ENCODE data around the gene XKR3. TPM values are rescaled to one million over a fixed set of nuclear protein-coding genes. Genes with fewer than 3 reads are reported as not detected.
"Not testable (repeated sequence)": the region's sequence is repeated elsewhere in the genome, so short reads cannot be mapped to it uniquely, and the experiment has no call there.

XKR3 gene
- not detected for total RNA-seq

DNA sequence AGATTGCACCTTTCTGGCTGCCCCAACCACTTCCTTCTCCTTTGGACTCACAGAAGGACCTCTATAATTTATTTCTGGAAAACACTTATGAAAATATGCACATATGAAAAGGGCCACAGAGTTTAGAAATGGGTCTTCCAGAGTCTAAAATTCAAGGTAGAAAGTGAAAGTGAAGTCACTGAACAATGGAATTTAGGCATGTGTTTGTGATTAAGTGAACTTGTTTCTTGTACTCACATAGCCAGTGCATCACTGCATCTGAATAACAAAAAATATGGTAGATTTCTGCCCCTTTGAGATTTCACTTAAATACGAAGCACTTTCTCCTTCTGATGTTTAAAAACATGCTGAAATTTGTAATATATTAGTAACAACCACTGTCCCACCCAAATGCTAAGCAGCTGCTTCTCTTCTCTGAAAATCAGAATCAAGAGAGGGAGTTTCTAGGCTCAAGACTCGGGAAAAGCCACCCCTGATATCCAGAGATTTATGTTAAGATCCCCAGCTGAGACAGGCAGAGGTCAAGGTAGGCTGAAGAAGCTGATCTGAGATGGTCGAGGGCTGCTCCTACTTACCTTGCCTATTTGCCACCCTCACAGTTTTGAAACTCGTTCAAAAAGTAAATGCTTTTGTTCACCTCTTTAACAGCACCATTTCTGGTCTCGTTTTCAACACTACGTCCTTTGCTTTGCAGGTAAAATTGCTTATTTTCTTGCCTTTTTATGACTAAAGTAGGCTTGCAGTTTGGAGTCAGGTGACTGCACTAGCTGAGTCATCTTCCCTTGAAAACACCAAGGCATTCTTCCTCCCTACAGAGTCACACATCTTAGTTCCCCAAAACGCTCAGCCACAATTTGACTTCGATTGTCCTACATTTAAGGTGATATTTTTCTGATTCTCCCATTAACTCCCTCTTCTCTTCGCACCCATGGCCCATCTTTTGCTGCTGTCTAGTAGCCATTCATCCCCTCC lies at the start of gene XKR3:
Gene XKR3 (minus strand): TSS at position 696 of the 972 bp plus-strand sequence. CDS start 17,338 bp downstream, outside the sequence.
- TF ChIP-seq, protein P1, sequence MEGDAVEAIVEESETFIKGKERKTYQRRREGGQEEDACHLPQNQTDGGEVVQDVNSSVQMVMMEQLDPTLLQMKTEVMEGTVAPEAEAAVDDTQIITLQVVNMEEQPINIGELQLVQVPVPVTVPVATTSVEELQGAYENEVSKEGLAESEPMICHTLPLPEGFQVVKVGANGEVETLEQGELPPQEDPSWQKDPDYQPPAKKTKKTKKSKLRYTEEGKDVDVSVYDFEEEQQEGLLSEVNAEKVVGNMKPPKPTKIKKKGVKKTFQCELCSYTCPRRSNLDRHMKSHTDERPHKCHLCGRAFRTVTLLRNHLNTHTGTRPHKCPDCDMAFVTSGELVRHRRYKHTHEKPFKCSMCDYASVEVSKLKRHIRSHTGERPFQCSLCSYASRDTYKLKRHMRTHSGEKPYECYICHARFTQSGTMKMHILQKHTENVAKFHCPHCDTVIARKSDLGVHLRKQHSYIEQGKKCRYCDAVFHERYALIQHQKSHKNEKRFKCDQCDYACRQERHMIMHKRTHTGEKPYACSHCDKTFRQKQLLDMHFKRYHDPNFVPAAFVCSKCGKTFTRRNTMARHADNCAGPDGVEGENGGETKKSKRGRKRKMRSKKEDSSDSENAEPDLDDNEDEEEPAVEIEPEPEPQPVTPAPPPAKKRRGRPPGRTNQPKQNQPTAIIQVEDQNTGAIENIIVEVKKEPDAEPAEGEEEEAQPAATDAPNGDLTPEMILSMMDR (IDR thresholded peaks at IDR 0.05) = no peak
- ATAC-seq (ENCODE audit: low FRiP score) (peak; percentile 54), DNase-seq (ENCODE audit: low spot score) (no peak)

DNA sequence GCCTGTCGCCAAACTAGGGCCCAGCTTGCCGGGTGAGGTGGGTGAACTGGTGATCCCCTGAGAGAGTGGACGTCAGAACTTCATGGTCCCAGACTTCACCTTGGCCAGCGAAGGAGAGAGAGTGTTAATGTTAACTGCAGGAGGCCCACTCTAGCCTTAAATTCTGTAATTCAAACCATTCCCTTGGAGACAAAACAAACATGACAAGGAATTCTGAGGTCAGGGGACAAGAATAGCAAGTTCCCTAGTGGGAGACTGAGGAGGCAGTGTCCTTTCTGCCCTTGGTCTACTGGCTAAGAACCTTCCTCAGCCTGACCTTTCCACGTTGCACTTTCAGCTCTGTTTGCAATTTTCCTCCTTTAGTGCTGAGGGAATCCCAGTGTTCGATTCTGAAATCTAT lies 44.4 kb upstream of the XKR3 start:
- not testable (repeated sequence) for ATAC-seq (ENCODE audit: low FRiP score); DNase-seq (ENCODE audit: low spot score)

DNA sequence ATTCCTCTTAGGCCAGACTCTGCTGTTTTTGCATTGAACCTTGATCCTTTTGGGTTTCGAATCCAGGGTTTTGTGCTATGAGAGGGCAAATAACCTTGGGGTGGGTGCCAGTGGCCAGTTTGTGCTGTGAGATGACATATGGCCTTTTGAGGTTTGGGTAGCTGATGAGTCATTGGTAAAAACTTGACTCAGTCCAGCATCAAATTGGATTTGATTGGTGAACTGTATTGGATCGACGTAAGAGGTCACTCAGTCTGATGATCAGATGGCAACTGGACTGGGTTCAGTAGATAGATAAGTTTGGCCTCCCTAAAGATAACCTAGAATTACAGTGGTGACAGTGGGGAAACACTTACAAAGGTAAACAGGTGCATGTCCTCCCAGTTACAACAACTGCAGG lies 41.0 kb upstream of the XKR3 start:
- TF ChIP-seq, protein P1 (IDR thresholded peaks at IDR 0.05) = no peak
- no peak for ATAC-seq (ENCODE audit: low FRiP score)
- DNase-seq (ENCODE audit: low spot score) = no peak

DNA sequence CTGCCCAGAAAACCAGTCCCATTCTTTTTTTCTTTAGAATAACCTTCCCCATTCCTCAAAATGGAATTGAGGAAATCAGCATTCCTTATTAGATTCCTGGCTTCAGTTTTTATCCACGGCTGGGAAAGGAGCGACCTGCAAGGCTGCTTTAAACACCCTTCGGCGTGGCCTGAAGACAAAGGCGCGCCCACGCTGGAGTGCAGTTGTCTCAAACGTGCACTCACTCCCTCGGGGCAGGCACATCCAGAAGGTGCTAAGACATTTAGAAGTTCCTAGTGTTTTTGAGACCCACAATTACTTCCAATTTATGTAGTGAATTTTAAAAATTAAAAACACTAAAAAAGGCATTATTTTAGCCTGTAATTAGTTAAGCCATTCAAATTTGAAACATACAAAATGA lies 31.6 kb upstream of the XKR3 start:
- ATAC-seq (ENCODE audit: low FRiP score); DNase-seq (ENCODE audit: low spot score): not testable (repeated sequence)

DNA sequence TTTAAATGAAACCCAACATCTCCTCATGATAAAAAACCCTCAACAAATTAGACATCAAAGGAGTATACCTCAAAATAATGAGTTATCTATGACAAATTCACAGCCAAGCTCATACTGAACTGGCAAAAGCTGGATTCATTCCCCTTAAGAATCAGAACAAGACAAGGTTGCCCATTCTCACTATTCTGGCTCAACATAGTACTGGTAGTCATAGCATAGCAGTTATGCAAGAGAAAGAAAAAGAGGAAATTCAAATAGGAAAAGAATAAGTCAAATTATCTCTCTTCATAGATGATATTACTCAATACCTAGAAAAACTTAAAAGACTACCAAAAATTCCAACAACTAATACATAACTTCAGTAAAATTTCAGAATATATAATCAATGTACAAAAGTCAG lies 29.4 kb upstream of the XKR3 start:
- TF ChIP-seq, protein P1 (IDR thresholded peaks at IDR 0.05) = no peak
- DNase-seq (ENCODE audit: low spot score) (no peak), ATAC-seq (ENCODE audit: low FRiP score) (no peak)

DNA sequence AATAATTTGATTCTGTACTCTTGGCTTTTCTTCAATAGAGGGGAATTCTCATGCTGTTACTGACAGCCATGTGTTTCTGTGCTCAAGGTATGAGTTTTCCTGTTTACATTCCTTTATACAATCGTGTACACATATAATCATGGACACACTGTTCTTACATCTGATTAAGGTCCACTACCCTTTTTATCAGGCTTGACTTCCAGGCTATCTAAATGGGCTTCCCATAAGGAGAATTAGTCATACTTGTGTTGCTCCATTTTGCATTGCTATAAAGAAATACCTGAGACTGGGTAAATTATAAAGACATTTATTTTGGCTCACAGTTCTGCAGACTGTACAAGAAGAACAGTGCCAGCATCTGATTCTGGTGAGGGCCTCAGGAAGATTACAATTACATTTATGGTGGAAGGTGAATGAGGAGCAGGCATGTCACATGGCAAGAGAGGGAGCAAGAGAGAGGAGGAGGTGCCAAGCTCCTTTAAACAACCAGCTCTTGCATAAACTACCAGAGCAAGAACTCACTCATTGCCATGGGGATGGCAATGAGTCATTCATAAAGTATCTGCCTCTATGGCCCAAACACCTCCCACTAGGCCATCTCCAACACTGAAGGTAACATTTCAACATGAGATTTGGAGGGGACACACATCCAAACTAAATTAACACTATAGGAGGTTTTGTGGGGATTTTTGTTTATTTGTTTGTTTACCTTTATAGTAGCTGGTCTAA lies 26.2 kb upstream of the XKR3 start:
- DNase-seq (ENCODE audit: low spot score) = not testable (repeated sequence)
- peak; percentile 88 for ATAC-seq (ENCODE audit: low FRiP score)

DNA sequence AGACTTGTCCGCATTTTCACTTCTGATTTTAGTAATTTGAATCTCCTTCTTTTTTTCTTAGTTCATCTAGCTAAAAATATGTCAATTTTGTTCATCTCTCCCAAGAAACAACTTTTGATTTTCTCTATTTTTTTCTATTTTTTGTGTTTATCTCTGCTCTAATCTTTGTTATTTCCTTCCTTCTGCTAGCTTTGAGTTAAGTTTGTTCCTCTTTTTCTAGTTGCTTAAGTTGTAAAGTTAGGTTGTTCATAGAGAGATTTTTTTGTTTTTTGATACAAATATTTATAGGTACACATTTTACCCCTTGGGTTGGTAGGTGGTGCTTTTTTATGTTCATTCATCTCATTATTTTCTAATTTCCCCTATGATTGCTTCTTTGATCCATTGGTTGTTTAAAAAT lies 22.1 kb upstream of the XKR3 start:
- TF ChIP-seq, protein P1 (IDR thresholded peaks at IDR 0.05) = no peak
- ATAC-seq (ENCODE audit: low FRiP score) = no peak
- no peak for DNase-seq (ENCODE audit: low spot score)

DNA sequence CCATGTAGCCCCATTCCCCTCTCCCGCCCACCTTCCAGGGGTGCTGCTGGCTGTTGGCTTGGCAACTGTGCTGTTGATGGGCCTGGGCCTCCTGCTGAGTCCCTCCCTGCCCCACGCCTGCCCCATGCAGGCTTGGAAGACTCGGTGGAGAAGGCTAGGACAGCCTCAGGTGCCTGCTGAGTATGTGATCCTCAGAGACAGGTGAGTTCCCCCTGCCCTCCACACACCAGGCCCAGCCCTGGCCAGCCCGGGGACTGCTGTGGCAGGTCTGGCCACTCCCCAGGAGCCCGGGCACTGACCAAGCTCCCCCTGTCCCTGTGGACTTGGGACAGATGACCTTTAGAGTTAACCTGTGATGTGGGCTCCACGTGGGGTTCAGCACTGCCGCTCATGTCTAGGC lies 20.7 kb upstream of the XKR3 start:
- DNase-seq (ENCODE audit: low spot score) (no peak), ATAC-seq (ENCODE audit: low FRiP score) (no peak)
- TF ChIP-seq, protein P1 (IDR thresholded peaks at IDR 0.05) = no peak
